H1 (cell line): ENCODE results near the gene FHIT. TPM values are rescaled to one million over a fixed set of nuclear protein-coding genes. Genes with fewer than 3 reads are reported as not detected.

Experiments used
- CTCF ChIA-PET: fragments of 300-600 bp; sonication (Branson Sonifier 250); formaldehyde crosslinking; loops from one replicate; lab custom pipeline; 2021; ENCODE audit not compliant: partially characterized antibody; lab: Charles Lee
- POLR2A ChIA-PET: fragments of 300-600 bp; sonication (Branson Sonifier 250); formaldehyde crosslinking; loops from one replicate; lab custom pipeline; 2021; ENCODE audit warnings: inconsistent platforms; ENCODE audit not compliant: partially characterized antibody; lab: Charles Lee
- DNase-seq, 2 experiments: peaks; one replicate each; pipeline versions ENCODE4 v3.0.0 to v3.0.0-alpha.2; 2010 to 2022; ENCODE audit warnings: low spot score in 2 of 2, low read depth in 1 of 2, mixed read lengths in 1 of 2
- FAIRE-seq: peaks from 2 replicates; lab custom pipeline; 2011; peaks lifted over from hg19 to GRCh38; lab: Jason Lieb, UNC
- H2AFZ ChIP-seq: 2 replicates; pipeline ENCODE4 v1.8.1; 2012; ENCODE audit warnings: low read length, inconsistent platforms
- H2AK5ac ChIP-seq: 2 replicates; pipeline ENCODE4 v1.6.1; 2013; ENCODE audit warnings: low read depth, low read length
- H2BK120ac ChIP-seq: replicated peaks from 2 replicates; pipeline ENCODE3; 2013; ENCODE audit warnings: low read depth, low read length, inconsistent platforms
- H2BK12ac ChIP-seq: 2 replicates; pipeline ENCODE4 v1.6.1; 2013; ENCODE audit warnings: low read depth, low read length
- H2BK15ac ChIP-seq: 2 replicates; pipeline ENCODE4 v1.6.1; 2013; ENCODE audit warnings: low read length
- H2BK20ac ChIP-seq: 2 replicates; pipeline ENCODE4 v1.6.1; 2013; ENCODE audit warnings: low read length
- H2BK5ac ChIP-seq: 2 replicates; pipeline ENCODE4 v1.6.1; 2013; ENCODE audit warnings: low read depth, low read length
- H3K14ac ChIP-seq: 2 replicates; pipeline ENCODE4 v1.6.1; 2013; ENCODE audit warnings: inconsistent platforms; ENCODE audit not compliant: insufficient read length
- H3K18ac ChIP-seq: 2 replicates; pipeline ENCODE4 v1.6.1; 2013; ENCODE audit warnings: low read length; ENCODE audit errors: extremely low read depth
- H3K23ac ChIP-seq: 2 replicates; pipeline ENCODE4 v1.6.1; 2013; ENCODE audit warnings: inconsistent platforms; ENCODE audit not compliant: insufficient read length
- H3K23me2 ChIP-seq: 2 replicates; pipeline ENCODE4 v1.6.1; 2013; ENCODE audit warnings: low read depth, low read length
- H3K27ac ChIP-seq: 2 replicates; pipeline ENCODE4 v1.6.1; 2011; ENCODE audit warnings: low read depth, low read length, inconsistent platforms
- H3K27me3 ChIP-seq, 4 experiments: replicated peaks in 1 of 4; 1 replicate in 1 of 4; 2 replicates in 3 of 4; pipeline versions ENCODE4 v1.6.1 to v1.8.1; 2011 to 2013; ENCODE audit warnings: low read length in 3 of 4, mild to moderate bottlenecking in 3 of 4, inconsistent platforms in 2 of 4, mixed read lengths in 2 of 4, moderate library complexity in 1 of 4; ENCODE audit not compliant: control insufficient read depth in 3 of 4, insufficient read depth in 3 of 4; ENCODE audit errors: extremely low read depth in 1 of 4
- H3K36me3 ChIP-seq, 4 experiments: 2 replicates each; pipeline versions ENCODE4 v1.6.1 to v1.8.1; 2011 to 2013; ENCODE audit warnings: mild to moderate bottlenecking in 4 of 4, low read length in 3 of 4, moderate library complexity in 2 of 4, control low read depth in 1 of 4, inconsistent platforms in 1 of 4; ENCODE audit not compliant: insufficient read depth in 4 of 4, control insufficient read depth in 2 of 4
- H3K4ac ChIP-seq: replicated peaks from 2 replicates; pipeline ENCODE3; 2013; ENCODE audit warnings: low read length, low read depth, mixed read lengths, inconsistent platforms; ENCODE audit not compliant: insufficient read length
- H3K4me1 ChIP-seq, 4 experiments: replicated peaks in 1 of 4; 1 replicate in 1 of 4; 2 replicates in 3 of 4; pipeline versions ENCODE4 v1.6.1 to v1.8.1; 2011 to 2013; ENCODE audit warnings: low read length in 3 of 4, inconsistent platforms in 2 of 4, mixed read lengths in 1 of 4; ENCODE audit not compliant: insufficient read depth in 4 of 4, control insufficient read depth in 3 of 4
- H3K4me2 ChIP-seq, 2 experiments: 2 replicates each; pipeline versions ENCODE4 v1.6.1 to v1.8.1; 2011 to 2013; ENCODE audit warnings: low read depth in 2 of 2, low read length in 2 of 2, control low read depth in 1 of 2, inconsistent platforms in 1 of 2, mild to moderate bottlenecking in 1 of 2; ENCODE audit not compliant: insufficient read depth in 1 of 2
- H3K4me3 ChIP-seq, 4 experiments: fragments of 200-600, 300-600 bp in 1 of 4; sonication (generic), shearing (Covaris generic), sonication (Bioruptor Twin) in 1 of 4; 2 replicates each; pipeline versions ENCODE4 v1.5.1 to v1.8.1; 2011 to 2016; ENCODE audit warnings: low read length in 4 of 4, low read depth in 3 of 4, control low read depth in 2 of 4, inconsistent platforms in 2 of 4, mild to moderate bottlenecking in 2 of 4, mixed read lengths in 1 of 4, moderate library complexity in 1 of 4; ENCODE audit not compliant: insufficient read depth in 2 of 4; ENCODE audit errors: extremely low read depth in 1 of 4
- H3K56ac ChIP-seq: replicated peaks from 2 replicates; pipeline ENCODE3; 2013; ENCODE audit warnings: low read depth, mild to moderate bottlenecking, mixed read lengths, low read length, inconsistent platforms; ENCODE audit not compliant: insufficient read length
- H3K79me1 ChIP-seq: 2 replicates; pipeline ENCODE4 v1.6.1; 2013; ENCODE audit warnings: low read depth, low read length, control low read depth
- H3K79me2 ChIP-seq, 2 experiments: 2 replicates each; pipeline versions ENCODE4 v1.6.1 to v1.8.1; 2012 to 2013; ENCODE audit warnings: low read length in 2 of 2, mild to moderate bottlenecking in 2 of 2, inconsistent platforms in 1 of 2; ENCODE audit not compliant: insufficient read depth in 2 of 2, control insufficient read depth in 1 of 2
- H3K9ac ChIP-seq, 4 experiments: replicated peaks in 1 of 4; 1 replicate in 1 of 4; 2 replicates in 3 of 4; pipeline versions ENCODE4 v1.6.1 to v1.8.1; 2011 to 2013; ENCODE audit warnings: low read depth in 3 of 4, low read length in 3 of 4, control low read depth in 2 of 4, mild to moderate bottlenecking in 2 of 4, moderate library complexity in 2 of 4, inconsistent platforms in 1 of 4; ENCODE audit errors: extremely low read depth in 1 of 4
- H3K9me3 ChIP-seq, 2 experiments: 2 replicates each; pipeline versions ENCODE4 v1.6.1 to v1.8.1; 2012 to 2013; ENCODE audit warnings: mild to moderate bottlenecking in 2 of 2, moderate library complexity in 2 of 2, control low read depth in 1 of 2, inconsistent platforms in 1 of 2, low read depth in 1 of 2, low read length in 1 of 2, mixed read lengths in 1 of 2; ENCODE audit not compliant: insufficient read depth in 2 of 2
- H4K20me1 ChIP-seq, 2 experiments: replicated peaks in 1 of 2; 2 replicates each; pipeline versions ENCODE3 to v1.8.1; 2011 to 2013; ENCODE audit warnings: inconsistent platforms in 2 of 2, low read length in 2 of 2, mild to moderate bottlenecking in 1 of 2; ENCODE audit not compliant: insufficient read depth in 2 of 2, control insufficient read depth in 1 of 2
- H4K5ac ChIP-seq: 2 replicates; pipeline ENCODE4 v1.6.1; 2013; ENCODE audit warnings: low read length, low read depth, mixed read lengths, inconsistent platforms; ENCODE audit not compliant: insufficient read length
- H4K8ac ChIP-seq: 2 replicates; pipeline ENCODE4 v1.8.0; 2013; ENCODE audit warnings: mild to moderate bottlenecking, moderate library complexity, low read length, inconsistent platforms; ENCODE audit not compliant: insufficient read depth; ENCODE audit errors: extremely low read depth
- H4K91ac ChIP-seq: replicated peaks from 2 replicates; pipeline ENCODE3; 2013; ENCODE audit warnings: low read length, mixed read lengths, inconsistent platforms; ENCODE audit not compliant: insufficient read length
- CREB1 ChIP-seq: IDR thresholded peaks from 2 replicates; pipeline ENCODE4 v1.6.1; 2012; ENCODE audit warnings: inconsistent platforms
- POLR2A ChIP-seq, 2 experiments: IDR thresholded peaks; 1 replicate in 1 of 2; 2 replicates in 1 of 2; pipeline ENCODE4 v1.6.1; 2011; ENCODE audit warnings: low read depth in 2 of 2, low read length in 2 of 2, mild to moderate bottlenecking in 2 of 2; ENCODE audit errors: control extremely low read depth in 1 of 2
- WGBS, 2 experiments: shearing (Covaris generic) in 1 of 2; methylation state at CpG; one replicate each; pipeline versions ENCODE4 v1.1.6 to v1.1.7; 2013 to 2015; ENCODE audit warnings: low lambda C conversion rate in 2 of 2, mixed read lengths in 2 of 2, inconsistent platforms in 1 of 2, low coverage in 1 of 2, missing lambda C conversion rate in 1 of 2; ENCODE audit not compliant: insufficient replicate concordance in 2 of 2, insufficient coverage in 1 of 2, insufficient read length in 1 of 2; ENCODE audit errors: extremely low coverage in 1 of 2, missing lambda C conversion rate in 1 of 2; 5-methylcytosine and 5-hydroxymethylcytosine counted together
- polyA plus RNA-seq, 7 experiments: library from polyadenylated mRNA; depleted of rRNA in 3 of 7; stranded (reverse) in 5 of 7; unstranded in 2 of 7; fragments of >200 nt in 5 of 7; fragments of 200-250 nt in 2 of 7; gene quantifications; 1 replicate in 5 of 7; 2 replicates in 1 of 7; 4 replicates in 1 of 7; pipeline versions ENCODE4 v1.2.1 to v1.2.3, GENCODE V29; 2011 to 2013; ENCODE audit warnings: missing spikeins in 2 of 7, mixed read lengths in 2 of 7
- total RNA-seq: library from RNA; stranded (reverse); fragmentation: NEBNext Ultra II Directional; extraction: Animal tissue kit (Norgen Biotek cat#: 25700); gene quantifications from 2 replicates; pipeline ENCODE4 v1.2.1, GENCODE V29; 2021

Gene FHIT
- total and polyA plus RNA-seq, 2 of the 8 experiments (the other 6 are each of a cell fraction or from before 2014, with no cell fraction given) = 1.2 to 3.2 TPM

DNA sequence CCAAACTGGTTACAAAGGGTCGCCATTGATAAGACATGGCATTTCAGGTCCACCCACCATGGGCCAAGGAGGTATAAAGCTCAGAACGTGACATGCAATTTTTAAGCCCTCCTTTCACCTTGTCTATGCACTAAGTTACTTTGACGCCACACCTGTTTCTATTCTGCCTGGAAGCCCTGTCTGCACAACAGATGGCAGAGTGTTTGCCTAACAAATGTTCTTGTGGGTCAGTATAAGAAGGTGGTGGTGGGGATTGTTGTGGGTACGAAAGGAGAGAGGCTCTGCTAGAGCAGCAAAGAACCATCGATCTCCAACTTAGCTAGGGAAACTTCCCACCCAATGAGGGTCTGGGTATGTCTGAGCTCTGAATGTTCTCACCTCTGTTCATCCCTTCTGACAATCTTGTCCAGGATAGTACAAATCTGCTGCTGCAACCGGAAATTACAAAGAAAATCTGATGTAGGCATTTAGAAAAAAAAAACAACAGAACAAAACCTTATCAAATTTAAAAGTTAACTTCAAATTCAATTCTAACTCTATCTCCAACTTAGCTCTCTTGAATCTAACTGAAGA is 1256.4 kb downstream of the FHIT start:
- Histone ChIP-seq H2AK5ac (no peak overlapping the region), H3K79me1 (no peaks in the 10 kb centered on the region), H2BK15ac (no peak overlapping the region), H2BK5ac (no peak overlapping the region), H3K4me3 (no peak overlapping the region), H3K79me2 (no peaks in the 10 kb centered on the region), H3K9me3 (no peaks in the 10 kb centered on the region), H3K23ac (no peak overlapping the region), H3K4me1 (peaks cover 0 to 6% (median 0%) of the 10 kb centered on the region in 4 experiments; a peak in 1 of 7 replicates), H2BK20ac (no peak overlapping the region), H2AFZ (peak overlapping the region; percentile 2; the same call in 1 of the 2 replicates), H3K9ac (no peak overlapping the region), H3K36me3 (no peaks in the 10 kb centered on the region), H4K5ac (no peak overlapping the region), H4K20me1 (no peaks in the 10 kb centered on the region), H3K14ac (no peak overlapping the region), H3K56ac (no peak overlapping the region), H3K4me2 (no peak overlapping the region), H2BK12ac (no peak overlapping the region), H4K91ac (no peak overlapping the region), H3K23me2 (no peaks in the 10 kb centered on the region), H4K8ac (no peak overlapping the region), H3K4ac (no peak overlapping the region), H3K27me3 (no peaks in the 10 kb centered on the region), H3K27ac (no peak overlapping the region), H3K18ac (no peak overlapping the region), H2BK120ac (no peak overlapping the region)
- 86% methylated on average over 6 of the region's 6 CpGs; no CpG with 5 or more reads in 1 of the 2 experiments for WGBS, 2 experiments
- ChIA-PET CTCF (interaction anchor here (0.7 to 1.5 kb wide), 2 partner anchors 13 to 419 kb away, joined by 3 to 6 read pairs; no protein-coding TSS in a partner anchor), POLR2A (no interaction called here)
- FAIRE-seq (no peak), DNase-seq (no peak)
- TF ChIP-seq POLR2A (IDR thresholded peaks at IDR 0.05; ENCODE audit: control extremely low read depth in 1 of 2, low read depth in 2 of 2, low read length in 2 of 2) (no peak), CREB1 (no peak)
